Measurements from ENCODE around the gene CDK13. TPM values are rescaled to one million over a fixed set of nuclear protein-coding genes. Genes with fewer than 3 reads are reported as not detected.

Gene CDK13
- total RNA-seq, 1 experiment from 2014 or later = 52.2 TPM

GRCh38 chr7:40059057-40059456, 109.0 kb downstream of the CDK13 start:
- Histone ChIP-seq H3K4me2 (ENCODE audit: insufficient read depth, insufficient read length, low read length) (no peak overlapping the region), H3K4me1 (ENCODE audit: insufficient read depth, low read length) (no peaks in the 10 kb centered on the region), H4K5ac (ENCODE audit: insufficient read length, low read depth, low read length) (no peak overlapping the region), H3K14ac (ENCODE audit: insufficient read depth, low read length) (no peak overlapping the region), H3K23ac (ENCODE audit: insufficient read length, low read depth, low read length) (no peak overlapping the region), H3T11ph (ENCODE audit: low read length) (no peak overlapping the region), H3K18ac (ENCODE audit: insufficient read length, low read depth, low read length) (no peak overlapping the region), H4K20me1 (ENCODE audit: control insufficient read depth, insufficient read depth, insufficient read length) (no peaks in the 10 kb centered on the region), H4K8ac (replicated peaks; ENCODE audit: insufficient read length, low read depth, low read length) (no peak overlapping the region), H3K79me2 (ENCODE audit: insufficient read depth, low read length) (no peaks in the 10 kb centered on the region), H4K91ac (ENCODE audit: insufficient read length, low read depth, low read length) (no peak overlapping the region), H2BK15ac (ENCODE audit: low read depth, low read length) (no peak overlapping the region), H2BK120ac (ENCODE audit: low read depth, low read length, poor library complexity, severe bottlenecking) (no peak overlapping the region), H3K9ac (ENCODE audit: extremely low read depth, insufficient read length, low read length) (no peak overlapping the region), H3K9me3 (ENCODE audit: control insufficient read depth, low read depth, low read length) (no peaks in the 10 kb centered on the region), H2BK12ac (ENCODE audit: insufficient read length, low read depth, low read length) (no peak overlapping the region), H3K23me2 (ENCODE audit: insufficient read length, low read depth, low read length, poor library complexity, severe bottlenecking) (no peaks in the 10 kb centered on the region), H2AFZ (ENCODE audit: low read length) (no peak overlapping the region), H2BK20ac (ENCODE audit: low read depth, low read length, poor library complexity, severe bottlenecking) (no peak overlapping the region), H2BK5ac (ENCODE audit: insufficient read length, low read length) (no peak overlapping the region), H3K56ac (ENCODE audit: insufficient read length, low read depth, low read length) (no peak overlapping the region), H2AK5ac (ENCODE audit: insufficient read length, low read length) (no peak overlapping the region), H3K79me1 (ENCODE audit: insufficient read depth, low read depth, low read length, poor library complexity, severe bottlenecking) (no peaks in the 10 kb centered on the region), H3K27me3 (ENCODE audit: insufficient read depth, low read length) (no peaks in the 10 kb centered on the region), H3K4ac (ENCODE audit: low read depth, low read length) (no peak overlapping the region), H3K27ac (ENCODE audit: insufficient read length, low read depth, low read length) (no peak overlapping the region)
- TF ChIP-seq, protein P1, sequence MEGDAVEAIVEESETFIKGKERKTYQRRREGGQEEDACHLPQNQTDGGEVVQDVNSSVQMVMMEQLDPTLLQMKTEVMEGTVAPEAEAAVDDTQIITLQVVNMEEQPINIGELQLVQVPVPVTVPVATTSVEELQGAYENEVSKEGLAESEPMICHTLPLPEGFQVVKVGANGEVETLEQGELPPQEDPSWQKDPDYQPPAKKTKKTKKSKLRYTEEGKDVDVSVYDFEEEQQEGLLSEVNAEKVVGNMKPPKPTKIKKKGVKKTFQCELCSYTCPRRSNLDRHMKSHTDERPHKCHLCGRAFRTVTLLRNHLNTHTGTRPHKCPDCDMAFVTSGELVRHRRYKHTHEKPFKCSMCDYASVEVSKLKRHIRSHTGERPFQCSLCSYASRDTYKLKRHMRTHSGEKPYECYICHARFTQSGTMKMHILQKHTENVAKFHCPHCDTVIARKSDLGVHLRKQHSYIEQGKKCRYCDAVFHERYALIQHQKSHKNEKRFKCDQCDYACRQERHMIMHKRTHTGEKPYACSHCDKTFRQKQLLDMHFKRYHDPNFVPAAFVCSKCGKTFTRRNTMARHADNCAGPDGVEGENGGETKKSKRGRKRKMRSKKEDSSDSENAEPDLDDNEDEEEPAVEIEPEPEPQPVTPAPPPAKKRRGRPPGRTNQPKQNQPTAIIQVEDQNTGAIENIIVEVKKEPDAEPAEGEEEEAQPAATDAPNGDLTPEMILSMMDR (conservative IDR thresholded peaks at IDR 0.05) = no peak
- Mint-ChIP-seq H3K27ac (no peak overlapping the region; a peak in 2 of 7 replicates), H3K4me3 (no peak overlapping the region), H3K36me3 (ENCODE audit: insufficient read depth in 1 of 3, low read depth in 3 of 3) (peaks cover 2 to 19% (median 13%) of the 10 kb centered on the region in 3 experiments; a peak in 6 of 7 replicates), H3K9me3 (no peaks in the 10 kb centered on the region), H3K27me3 (ENCODE audit: low read depth) (no peaks in the 10 kb centered on the region), H3K4me1 (no peaks in the 10 kb centered on the region)
- DNase-seq = no peak
- WGBS (ENCODE audit: extremely low coverage, insufficient read length, low lambda C conversion rate) = no CpG with 5 or more reads among the region's 6 CpGs
